GM12892 (cell line): ENCODE data around the gene SRSF3.

ENCODE experiments used
- POLR2A ChIP-seq: IDR thresholded peaks from 2 replicates; pipeline ENCODE4 v1.6.1; 2011; ENCODE audit warnings: low read depth, low read length, control low read depth
- TAF1 ChIP-seq: IDR thresholded peaks from 2 replicates; pipeline ENCODE4 v1.6.1; 2011; ENCODE audit warnings: low read depth, mild to moderate bottlenecking, control low read depth, low read length, borderline replicate concordance

GRCh38 chr6:36563928-36564284 lies 30.3 kb upstream of the SRSF3 start:
- TF ChIP-seq TAF1 (no peak), POLR2A (no peak)
